CD4-positive, alpha-beta T cell treated with Interleukin-17A for 1 hour (primary cell): Measurements from ENCODE around the gene MBD4.
"Not testable (repeated sequence)": the region's sequence is repeated elsewhere in the genome, so short reads cannot be mapped to it uniquely, and the experiment has no call there.

ENCODE experiments used
- DNase-seq: peaks from one replicate; pipeline ENCODE4 v3.0.0-alpha.2; 2020

The MBD4 gene

DNA sequence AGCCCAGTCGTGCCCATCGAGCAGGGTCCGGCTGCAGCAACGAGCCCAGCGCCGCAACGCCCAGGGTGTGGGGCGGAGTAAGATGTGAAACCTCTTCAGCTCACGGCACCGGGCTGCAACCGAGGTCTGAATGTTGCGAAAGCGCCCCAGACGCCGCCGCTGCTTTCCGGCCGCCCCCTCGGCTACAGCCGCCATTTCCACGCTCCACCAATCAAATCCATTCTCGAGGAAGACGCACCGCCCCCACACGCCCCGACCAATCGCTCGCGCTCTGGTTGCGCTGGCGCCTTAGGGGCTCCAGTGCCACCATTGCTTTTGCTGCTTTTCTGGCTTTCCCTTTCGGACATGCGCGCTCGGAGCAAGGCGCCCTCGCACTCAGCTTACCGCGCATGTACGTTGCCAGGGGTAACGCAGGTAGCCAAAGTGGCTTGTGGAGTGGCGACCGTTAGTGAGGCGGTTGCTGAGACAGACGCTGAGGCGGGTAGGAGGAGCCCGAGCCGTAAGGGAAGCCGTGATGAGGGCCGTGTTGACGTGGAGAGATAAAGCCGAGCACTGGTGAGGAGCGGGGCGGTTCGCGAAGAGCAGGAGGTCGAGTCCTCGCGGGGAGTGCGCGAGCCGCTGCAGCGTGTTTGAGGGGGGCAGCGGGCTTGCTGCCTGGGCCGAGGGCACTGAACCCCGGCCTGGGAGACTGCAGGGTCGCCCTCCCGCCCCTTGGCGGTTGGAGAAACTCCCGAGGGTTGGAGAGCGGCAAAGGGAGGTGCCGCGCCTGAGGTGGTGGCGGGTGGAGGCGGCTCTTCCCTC is at the start of gene MBD4, which contains the start of gene IFT122:
MBD4 (minus strand) TSS at position 132 of the 801 bp plus-strand sequence; CDS start at position 17, 115 bp downstream.
IFT122 (plus strand) TSS at position 408 of the 801 bp plus-strand sequence; CDS start at position 515, 107 bp downstream.
- DNase-seq, result peak; percentile 99

DNA sequence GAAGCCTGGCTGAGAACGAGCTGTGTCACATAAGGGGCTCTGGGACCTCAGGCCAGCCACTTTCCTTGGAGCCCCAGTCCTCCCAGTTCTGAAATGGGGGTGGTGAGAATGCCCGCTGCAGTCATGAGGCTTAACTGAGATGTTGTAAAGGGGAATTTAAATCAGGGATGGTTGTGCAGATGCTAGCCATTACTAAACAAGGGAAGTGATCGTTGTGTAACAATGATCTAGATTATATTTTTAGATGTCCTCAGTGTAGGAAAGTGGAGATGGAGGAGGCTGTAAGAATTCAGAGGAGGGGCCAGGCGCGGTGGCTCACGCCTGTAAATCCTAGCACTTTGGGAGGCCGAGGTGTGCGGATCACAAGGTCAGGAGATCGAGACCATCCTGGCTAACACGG is 49.5 kb upstream of the MBD4 start:
- not testable (repeated sequence) for DNase-seq

- DNase-seq, result not testable (repeated sequence)
Measured at GRCh38 chr3:129487868-129488335, 48.2 kb upstream of the MBD4 start.

GRCh38 chr3:129487183-129487867 is 47.6 kb upstream of the MBD4 start:
- DNase-seq, result no peak

DNA sequence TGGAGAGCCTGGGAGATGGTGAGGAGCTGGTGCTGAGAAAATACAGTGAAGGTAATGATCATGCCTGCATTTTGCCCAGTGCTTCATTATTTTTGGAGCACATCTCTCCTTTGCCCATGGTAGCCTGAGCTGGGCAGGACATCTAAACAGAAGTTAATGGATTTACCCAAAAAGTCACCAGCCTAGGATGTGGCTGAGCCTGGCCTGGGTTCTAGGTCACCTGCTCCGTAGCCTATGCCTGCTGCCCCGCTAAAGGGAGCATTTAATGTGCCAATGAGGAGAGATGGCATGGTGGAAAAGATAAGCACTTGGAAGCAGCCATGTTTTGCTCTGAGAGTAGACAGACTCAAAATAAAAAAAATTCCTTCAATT is 46.9 kb upstream of the MBD4 start:
- DNase-seq, result no peak

DNA sequence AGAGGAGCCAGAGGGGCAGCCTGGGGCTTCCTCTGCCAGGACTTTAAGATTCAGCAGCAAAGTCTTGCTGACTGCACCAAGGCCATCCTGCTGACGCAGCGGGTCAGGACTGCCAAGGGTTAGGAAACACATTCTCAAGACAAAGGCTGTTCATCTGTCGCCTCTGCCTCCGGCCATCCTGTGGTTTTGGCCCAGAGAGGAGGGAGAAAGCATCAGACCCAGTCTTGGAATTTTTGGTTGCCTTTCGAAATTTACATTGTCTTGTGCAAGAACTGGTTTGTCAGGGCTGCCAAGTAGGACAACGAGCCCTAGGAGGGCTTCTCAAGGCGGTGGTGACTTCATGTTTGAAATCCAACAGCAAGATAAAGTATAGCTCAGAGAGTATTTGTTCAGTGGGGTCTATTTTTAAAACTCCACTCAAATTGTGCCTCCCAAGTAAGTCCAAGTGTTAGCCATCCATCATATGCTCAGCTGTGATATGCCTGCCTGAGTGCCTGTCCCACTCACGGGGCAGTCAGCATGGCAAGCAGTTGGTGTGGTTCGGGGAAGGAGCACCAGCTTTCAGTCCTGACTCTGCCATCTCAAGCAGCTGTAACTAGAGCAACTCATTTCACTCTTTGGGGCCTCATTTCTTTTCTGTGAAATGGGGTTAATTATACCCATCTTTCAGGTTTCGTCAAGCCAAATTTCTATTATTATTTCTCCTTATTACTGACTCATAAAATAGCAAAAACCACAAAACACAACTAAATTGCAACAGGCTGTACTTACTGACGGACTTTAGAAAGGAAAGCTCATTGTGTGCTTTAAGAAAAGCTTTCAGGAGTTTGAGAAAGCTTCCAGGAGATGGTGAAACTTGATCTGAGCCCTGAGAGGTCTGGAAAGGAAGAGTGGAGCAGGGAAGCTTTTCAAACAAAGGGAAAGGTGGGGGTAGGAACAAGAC is 46.2 kb upstream of the MBD4 start:
- no peak for DNase-seq

GRCh38 chr3:129485146-129485545 is 45.4 kb upstream of the MBD4 start:
- not testable (repeated sequence) for DNase-seq

DNA sequence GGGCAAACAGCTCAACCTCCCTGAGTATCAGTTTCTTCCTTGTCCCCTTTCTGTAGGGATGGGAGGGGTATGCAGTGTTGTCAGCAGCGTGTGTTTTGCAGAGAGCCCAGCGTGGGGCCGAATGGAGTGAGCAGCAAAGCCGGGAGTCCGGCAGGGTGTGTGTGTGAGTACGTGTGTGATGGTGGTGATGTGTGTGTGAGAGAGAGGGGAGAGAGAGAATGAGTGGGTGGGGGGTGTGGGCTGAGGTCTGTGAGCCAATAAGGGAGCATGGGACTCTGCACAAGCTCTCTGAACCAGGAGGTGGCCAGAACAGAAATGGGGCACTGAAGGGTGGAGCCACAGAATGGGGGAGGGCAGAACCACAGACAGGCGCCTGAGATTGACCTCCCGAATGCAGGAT is 44.1 kb upstream of the MBD4 start:
- DNase-seq, result no peak

GRCh38 chr3:129482721-129483120 is 43.0 kb upstream of the MBD4 start:
- no peak for DNase-seq

- DNase-seq, result peak; percentile 69
Measured at GRCh38 chr3:129481766-129482332, 42.1 kb upstream of the MBD4 start.

- not testable (repeated sequence) for DNase-seq
Measured at GRCh38 chr3:129481225-129481765, 41.5 kb upstream of the MBD4 start.

- DNase-seq, result no peak
Measured at GRCh38 chr3:129476586-129476985, 36.8 kb upstream of the MBD4 start.

- no peak for DNase-seq
Measured at GRCh38 chr3:129475863-129476262, 36.1 kb upstream of the MBD4 start.

GRCh38 chr3:129474984-129475804 is 35.4 kb upstream of the MBD4 start:
- no peak for DNase-seq

- no peak for DNase-seq
Measured at GRCh38 chr3:129473769-129474152, 34.0 kb upstream of the MBD4 start.

- DNase-seq, result no peak
Measured at GRCh38 chr3:129473067-129473768, 33.5 kb upstream of the MBD4 start.

DNA sequence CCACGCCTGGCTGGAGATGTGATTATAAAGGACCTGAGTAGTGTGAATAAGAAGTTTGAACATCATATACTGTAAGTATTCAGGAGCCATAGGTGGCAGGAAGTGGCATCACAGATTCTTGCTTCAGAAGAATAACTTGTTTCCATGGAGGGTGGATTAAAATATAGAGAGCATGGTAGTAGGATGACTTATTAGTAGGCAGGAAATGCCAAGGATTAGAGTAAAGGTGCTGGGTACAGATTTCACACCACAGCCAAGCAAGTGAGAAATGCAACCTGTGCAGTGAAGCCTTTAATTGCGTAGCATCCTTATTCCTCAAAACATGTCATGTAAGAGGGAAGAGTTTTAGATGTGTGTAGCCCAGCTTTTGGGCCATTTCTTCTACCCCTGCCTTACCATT is 31.1 kb upstream of the MBD4 start:
- DNase-seq, result no peak

DNA sequence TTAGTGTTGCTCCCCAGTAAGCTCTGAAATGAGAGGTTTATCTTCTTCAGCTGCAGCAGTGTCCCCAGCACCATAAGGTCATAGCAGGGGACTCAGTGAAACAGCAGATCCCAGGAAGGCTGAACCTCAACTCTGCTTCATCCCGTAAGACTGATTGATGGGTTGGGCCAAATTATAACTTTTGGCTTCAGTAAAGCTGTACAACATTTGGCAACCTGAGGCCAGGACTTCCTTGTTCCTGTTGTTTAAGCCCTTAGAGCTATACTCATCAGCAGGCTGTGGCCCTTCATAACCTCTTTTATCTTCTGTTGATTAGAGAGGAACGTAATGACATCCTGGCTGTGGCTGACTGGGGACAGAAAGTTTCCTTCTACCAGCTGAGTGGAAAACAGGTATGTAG is 29.3 kb upstream of the MBD4 start:
- DNase-seq, result no peak

DNA sequence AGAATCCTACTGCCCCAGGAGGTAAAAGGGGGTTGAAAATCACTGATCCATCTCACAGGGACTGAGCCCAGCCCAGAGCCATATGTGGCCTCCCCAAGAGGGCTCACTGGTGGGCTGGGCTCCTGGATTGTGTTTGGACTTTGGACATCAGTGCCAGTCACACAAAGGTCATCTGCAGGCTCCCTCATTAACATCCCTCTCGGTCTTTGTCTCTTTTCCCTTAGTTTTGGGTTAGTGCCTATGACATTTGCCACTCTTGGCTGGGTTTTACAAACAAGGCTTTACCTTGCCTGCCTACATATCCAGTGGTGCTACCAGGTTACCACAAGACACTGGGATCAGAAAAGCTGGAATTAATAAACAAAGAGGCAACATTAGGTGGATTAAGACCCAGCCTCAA is 28.2 kb upstream of the MBD4 start:
- DNase-seq, result no peak

- no peak for DNase-seq
Measured at GRCh38 chr3:129463716-129464115, 24.0 kb upstream of the MBD4 start.

- no peak for DNase-seq
Measured at GRCh38 chr3:129463094-129463493, 23.3 kb upstream of the MBD4 start.
